Neural progenitor cell (in vitro differentiated cells): ENCODE measurements around the gene AQP1. TPM values are rescaled to one million over a fixed set of nuclear protein-coding genes. Genes with fewer than 3 reads are reported as not detected.
A peak's percentile ranks its signal among the peaks of the same experiment; 100 is the strongest.

Experiments used
- DNase-seq: peaks from one replicate; pipeline ENCODE4 v3.0.0-alpha.2; 2016; ENCODE audit warnings: low spot score
- H2AFZ ChIP-seq: fragments of 200-600 bp; sonication (generic); replicated peaks from 2 replicates; pipeline ENCODE4 v1.6.1; 2016; ENCODE audit warnings: antibody characterized with exemption
- H3F3A ChIP-seq: fragments of 200-600 bp; sonication (generic); 2 replicates; pipeline ENCODE4 v1.6.1; 2016; ENCODE audit warnings: antibody characterized with exemption, low read depth
- H3K27ac ChIP-seq: fragments of 200-600 bp; sonication (generic); 2 replicates; pipeline ENCODE4 v1.5.1; 2016; ENCODE audit warnings: mild to moderate bottlenecking
- H3K27me3 ChIP-seq: fragments of 200-600 bp; sonication (generic); 2 replicates; pipeline ENCODE4 v1.6.1; 2016; ENCODE audit warnings: mild to moderate bottlenecking, moderate library complexity
- H3K36me3 ChIP-seq: fragments of 200-600 bp; sonication (generic); 2 replicates; pipeline ENCODE4 v1.5.1; 2016
- H3K4me1 ChIP-seq: fragments of 200-600 bp; sonication (generic); 2 replicates; pipeline ENCODE4 v1.6.1; 2016; ENCODE audit warnings: mixed run types
- H3K4me2 ChIP-seq: fragments of 200-600 bp; sonication (generic); 2 replicates; pipeline ENCODE4 v1.6.1; 2016
- H3K4me3 ChIP-seq: fragments of 200-600 bp; sonication (generic); 2 replicates; pipeline ENCODE4 v1.5.1; 2016
- H3K79me2 ChIP-seq: fragments of 200-600 bp; sonication (generic); 2 replicates; pipeline ENCODE4 v1.6.1; 2016; ENCODE audit warnings: low read depth
- H3K9ac ChIP-seq: fragments of 200-600 bp; sonication (generic); 2 replicates; pipeline ENCODE4 v1.6.1; 2016
- H3K9me3 ChIP-seq: fragments of 200-600 bp; sonication (generic); 2 replicates; pipeline ENCODE4 v1.5.1; 2016; ENCODE audit warnings: low read depth
- H4K20me1 ChIP-seq: fragments of 200-600 bp; sonication (generic); 2 replicates; pipeline ENCODE4 v1.6.1; 2016; ENCODE audit warnings: low read depth
- H3K27ac Mint-ChIP-seq: 3 replicates; pipeline ENCODE4 v1.8.0; 2021; ENCODE audit warnings: mixed read lengths
- H3K27me3 Mint-ChIP-seq: 2 replicates; pipeline ENCODE4 v1.8.0; 2022; ENCODE audit warnings: low read depth, mild to moderate bottlenecking, inconsistent platforms, moderate library complexity, mixed read lengths; ENCODE audit not compliant: insufficient read depth
- H3K36me3 Mint-ChIP-seq: 3 replicates; pipeline ENCODE4 v1.8.0; 2021; ENCODE audit warnings: mixed read lengths
- H3K4me1 Mint-ChIP-seq: 3 replicates; pipeline ENCODE4 v1.8.0; 2021; ENCODE audit warnings: mixed read lengths
- H3K4me3 Mint-ChIP-seq: 3 replicates; pipeline ENCODE4 v1.8.0; 2021; ENCODE audit warnings: mild to moderate bottlenecking, moderate library complexity, mixed read lengths
- H3K9me3 Mint-ChIP-seq: 3 replicates; pipeline ENCODE4 v1.8.0; 2020; ENCODE audit warnings: mixed read lengths
- CTCF ChIP-seq: fragments of 200-600 bp; sonication (generic); IDR thresholded peaks from 2 replicates; pipeline ENCODE4 v1.5.1; 2017; ENCODE audit warnings: antibody characterized with exemption, mild to moderate bottlenecking
- EZH2 ChIP-seq: fragments of 200-600 bp; sonication (generic); IDR thresholded peaks from 2 replicates; pipeline ENCODE4 v1.6.1; 2017; ENCODE audit warnings: antibody characterized with exemption, mild to moderate bottlenecking, moderate library complexity
- EZH2phosphoT487 ChIP-seq: fragments of 200-600 bp; sonication (generic); IDR thresholded peaks from 2 replicates; pipeline ENCODE4 v1.6.1; 2017; ENCODE audit warnings: antibody characterized with exemption
- total RNA-seq: library from RNA; depleted of rRNA; stranded (reverse); fragments of >200 nt; gene quantifications from 2 replicates; pipeline ENCODE4 v1.2.3, GENCODE V29; 2015; ENCODE audit warnings: low replicate concordance

Gene AQP1
- total RNA-seq, 1 donor from 2014 or later: not detected

GRCh38 chr7:30973292-30973691 is 61.6 kb downstream of the AQP1 start:
- Mint-ChIP-seq H3K4me1 (peaks cover 5% of the 10 kb centered on the region), H3K27me3 (peaks cover 6% of the 10 kb centered on the region), H3K27ac (peak overlapping the region; percentile 26), H3K9me3 (no peaks in the 10 kb centered on the region), H3K4me3 (no peak overlapping the region), H3K36me3 (no peaks in the 10 kb centered on the region)
- no peaks in the 10 kb centered on the region for H3K9me3 ChIP-seq
- no peak overlapping the region for H3K9ac ChIP-seq
- H3K27me3 ChIP-seq: peaks cover 26% of the 10 kb centered on the region
- no peak overlapping the region for H3K27ac ChIP-seq
- H2AFZ ChIP-seq: no peak overlapping the region
- no peak overlapping the region for H3K4me2 ChIP-seq
- H3K79me2 ChIP-seq: no peaks in the 10 kb centered on the region
- H3K4me1 ChIP-seq: no peaks in the 10 kb centered on the region
- no peak for TF ChIP-seq CTCF
- TF ChIP-seq EZH2phosphoT487: no peak
- no peak for TF ChIP-seq EZH2
- no peaks in the 10 kb centered on the region for H4K20me1 ChIP-seq
- no peak for DNase-seq
- no peaks in the 10 kb centered on the region for H3F3A ChIP-seq
- no peaks in the 10 kb centered on the region for H3K36me3 ChIP-seq
- no peak overlapping the region for H3K4me3 ChIP-seq

DNA sequence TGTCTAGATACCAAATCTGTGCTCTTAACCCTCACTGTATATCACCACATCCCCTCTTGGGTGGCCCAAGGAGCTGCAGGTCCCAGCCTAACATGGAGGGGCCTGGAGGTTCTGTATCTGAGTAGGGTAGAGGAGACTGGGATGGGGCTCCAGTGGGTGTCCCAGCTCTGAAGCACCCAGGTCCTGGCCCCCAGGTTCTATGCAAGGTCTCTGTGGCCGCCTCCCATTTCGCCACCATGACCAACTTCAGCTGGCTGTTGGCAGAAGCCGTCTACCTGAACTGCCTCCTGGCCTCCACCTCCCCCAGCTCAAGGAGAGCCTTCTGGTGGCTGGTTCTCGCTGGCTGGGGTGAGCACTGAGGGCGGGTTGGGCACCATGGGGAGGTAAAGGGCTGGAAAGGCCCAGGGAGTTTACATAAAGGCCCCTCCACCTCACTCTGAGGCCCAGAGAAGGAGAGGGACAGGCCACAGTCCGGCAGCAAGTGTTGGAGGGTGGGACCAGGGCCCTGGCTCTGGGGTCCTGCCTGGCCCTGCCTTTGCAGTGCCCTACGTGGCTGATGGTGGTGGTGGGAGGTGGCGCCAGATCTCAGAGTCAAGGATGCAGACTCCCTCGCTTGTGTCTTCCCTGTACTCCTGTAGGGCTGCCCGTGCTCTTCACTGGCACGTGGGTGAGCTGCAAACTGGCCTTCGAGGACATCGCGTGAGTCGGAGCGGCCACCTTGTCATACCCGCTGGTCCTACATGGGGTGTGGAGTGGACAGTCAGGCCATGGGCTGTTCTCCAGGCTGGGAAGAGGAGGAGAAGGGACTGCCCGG is 62.3 kb downstream of the AQP1 start:
- no peak for DNase-seq
- H3K9me3 Mint-ChIP-seq: no peaks in the 10 kb centered on the region
- Histone ChIP-seq H3K27me3 (peaks cover 33% of the 10 kb centered on the region), H3K4me1 (no peaks in the 10 kb centered on the region), H3K79me2 (no peaks in the 10 kb centered on the region), H3K9me3 (no peaks in the 10 kb centered on the region), H3K4me2 (no peak overlapping the region), H3K9ac (no peak overlapping the region), H3K27ac (no peak overlapping the region), H3K4me3 (no peak overlapping the region), H3K36me3 (no peaks in the 10 kb centered on the region), H3F3A (no peaks in the 10 kb centered on the region), H4K20me1 (no peaks in the 10 kb centered on the region), H2AFZ (peak overlapping the region; percentile 18)
- peaks cover 7% of the 10 kb centered on the region for H3K27me3 Mint-ChIP-seq
- TF ChIP-seq EZH2: no peak
- TF ChIP-seq EZH2phosphoT487: no peak
- TF ChIP-seq CTCF: no peak
- no peak overlapping the region for H3K27ac Mint-ChIP-seq
- no peaks in the 10 kb centered on the region for H3K36me3 Mint-ChIP-seq
- H3K4me1 Mint-ChIP-seq: peaks cover 5% of the 10 kb centered on the region
- no peak overlapping the region for H3K4me3 Mint-ChIP-seq

- H3K27me3 ChIP-seq: peaks cover 40% of the 10 kb centered on the region
- H3K9ac ChIP-seq: no peak overlapping the region
- H3K36me3 ChIP-seq: no peaks in the 10 kb centered on the region
- TF ChIP-seq CTCF: peak; percentile 81
- TF ChIP-seq EZH2phosphoT487: no peak
- Mint-ChIP-seq H3K4me1 (peaks cover 5% of the 10 kb centered on the region), H3K9me3 (no peaks in the 10 kb centered on the region), H3K27me3 (peaks cover 11% of the 10 kb centered on the region), H3K27ac (no peak overlapping the region), H3K4me3 (no peak overlapping the region), H3K36me3 (no peaks in the 10 kb centered on the region)
- H3F3A ChIP-seq: no peaks in the 10 kb centered on the region
- H3K4me2 ChIP-seq: no peak overlapping the region
- DNase-seq: peak; percentile 82
- H3K79me2 ChIP-seq: no peaks in the 10 kb centered on the region
- H3K9me3 ChIP-seq: no peaks in the 10 kb centered on the region
- no peak overlapping the region for H3K27ac ChIP-seq
- peak overlapping the region; percentile 18 for H2AFZ ChIP-seq
- H3K4me1 ChIP-seq: no peaks in the 10 kb centered on the region
- H3K4me3 ChIP-seq: no peak overlapping the region
- no peaks in the 10 kb centered on the region for H4K20me1 ChIP-seq
These were observed 63.1 kb downstream of the AQP1 start for GRCh38 chr7:30974605-30975255.

Other genes with a start within 250 kb of the AQP1 start
- 0.19 TPM in 1 of 2 replicates, not detected in the other for gene CRHR2, start 229.4 kb upstream of the AQP1 start, total RNA-seq
- gene INMT, start 159.7 kb upstream of the AQP1 start, total RNA-seq: 5.0 and 7.8 TPM in 2 replicates
- gene MINDY4, start 140.4 kb upstream of the AQP1 start, total RNA-seq: 5.2 and 5.9 TPM in 2 replicates
- gene GHRHR, start 52.1 kb downstream of the AQP1 start, total RNA-seq: not detected in 2 replicates
- gene ADCYAP1R1, start 140.5 kb downstream of the AQP1 start, total RNA-seq: 0.39 and 0.56 TPM in 2 replicates